HepG2 (cell line): ENCODE results near the gene KCNG4. TPM values are rescaled to one million over a fixed set of nuclear protein-coding genes. Genes with fewer than 3 reads are reported as not detected.

ENCODE experiments used
- ATAC-seq: fragments of 200-7000 bp; cut with Tn5 transposase; 3 replicates; pipeline ENCODE4 v1.9.1; 2020; ENCODE audit warnings: mild to moderate bottlenecking, moderate library complexity
- BruUV-seq: library from RNA; stranded (reverse); fragments of 400-500 nt; replicated peaks from 2 replicates; lab custom pipeline; 2021; lab: Mats Ljungman, UMichigan
- CTCF ChIA-PET: fragments of 300-600 bp; formaldehyde crosslinking; extraction: SDS; loops from one replicate; lab custom pipeline; 2021; ENCODE audit warnings: low total read pairs, inconsistent platforms, low intra/inter-chr PET ratio; lab: Yijun Ruan, JAX
- POLR2A ChIA-PET: fragments of 350-600 bp; sonication (Branson Sonifier 250); formaldehyde crosslinking; loops from one replicate; lab custom pipeline; 2020; ENCODE audit warnings: antibody characterized with exemption, inconsistent platforms; lab: Yijun Ruan, JAX
- DNase-seq: peaks from one replicate; pipeline ENCODE4 v3.0.0-alpha.2; 2015; ENCODE audit warnings: low spot score
- FAIRE-seq: peaks from 3 replicates; lab custom pipeline; 2011; peaks lifted over from hg19 to GRCh38; lab: Jason Lieb, UNC
- H2AFZ ChIP-seq: one replicate; pipeline ENCODE4 v1.6.1; 2011; ENCODE audit warnings: low read length, inconsistent platforms
- H3K27ac ChIP-seq: fragments of 300-600 bp; 3 replicates; pipeline ENCODE4 v1.8.0; 2011; ENCODE audit warnings: mixed run types, mild to moderate bottlenecking, mixed read lengths, low read length, inconsistent platforms; ENCODE audit not compliant: insufficient read depth; ENCODE audit errors: extremely low read length
- H3K27me3 ChIP-seq, 2 experiments: fragments of 200-600 bp in 1 of 2; 2 replicates in 1 of 2; 3 replicates in 1 of 2; pipeline versions ENCODE4 v1.6.0 to v1.8.0; 2011; ENCODE audit warnings: low read length in 2 of 2, mild to moderate bottlenecking in 2 of 2, moderate library complexity in 2 of 2, inconsistent platforms in 1 of 2; ENCODE audit not compliant: insufficient read depth in 2 of 2, control insufficient read depth in 1 of 2
- H3K36me3 ChIP-seq, 2 experiments: fragments of 200-600 bp in 1 of 2; replicated peaks in 1 of 2; 2 replicates in 1 of 2; 3 replicates in 1 of 2; pipeline versions ENCODE4 v1.5.1 to v1.8.0; 2011; ENCODE audit warnings: low read length in 2 of 2, inconsistent platforms in 1 of 2; ENCODE audit not compliant: insufficient read depth in 2 of 2, control insufficient read depth in 1 of 2
- H3K4me1 ChIP-seq: 2 replicates; pipeline ENCODE4 v1.5.1; 2012; ENCODE audit warnings: low read length, inconsistent platforms; ENCODE audit not compliant: insufficient read depth
- H3K4me2 ChIP-seq: 2 replicates; pipeline ENCODE4 v1.6.0; 2011; ENCODE audit warnings: low read depth, low read length, inconsistent platforms
- H3K4me3 ChIP-seq, 3 experiments: fragments of 200-600 bp in 1 of 3; sonication (generic), shearing (Covaris generic) in 1 of 3; replicated peaks in 1 of 3; 2 replicates each; pipeline ENCODE4 v1.5.1; 2011 to 2016; ENCODE audit warnings: low read length in 3 of 3, inconsistent platforms in 2 of 3, low read depth in 2 of 3, mild to moderate bottlenecking in 2 of 3, control low read depth in 1 of 3, mixed read lengths in 1 of 3; ENCODE audit not compliant: insufficient read depth in 1 of 3
- H3K79me2 ChIP-seq: one replicate; pipeline ENCODE4 v1.6.1; 2011; ENCODE audit warnings: low read length, inconsistent platforms; ENCODE audit not compliant: insufficient read depth
- H3K9ac ChIP-seq: 2 replicates; pipeline ENCODE4 v1.6.0; 2011; ENCODE audit warnings: mild to moderate bottlenecking, low read depth, low read length, inconsistent platforms; ENCODE audit not compliant: insufficient read depth
- H3K9me3 ChIP-seq: 2 replicates; pipeline ENCODE4 v1.5.1; 2012; ENCODE audit warnings: mild to moderate bottlenecking, low read length
- H4K20me1 ChIP-seq: 2 replicates; pipeline ENCODE4 v1.6.0; 2011; ENCODE audit warnings: inconsistent platforms, mild to moderate bottlenecking, low read length, moderate library complexity; ENCODE audit not compliant: insufficient read depth
- ARID2 ChIP-seq: sonication (generic); formaldehyde crosslinking; IDR thresholded peaks from 2 replicates; pipeline ENCODE4 v1.8.1; 2022; ENCODE audit warnings: mild to moderate bottlenecking, missing genetic modification reagents, borderline replicate concordance
- DDIT3 ChIP-seq: sonication (generic); formaldehyde crosslinking; IDR thresholded peaks from 2 replicates; pipeline ENCODE4 v1.4.0; 2020; ENCODE audit warnings: mild to moderate bottlenecking, missing genetic modification reagents
- FOXA1 ChIP-seq, 2 experiments: fragments of 450-650 bp in 1 of 2; sonication (generic) in 1 of 2; formaldehyde crosslinking in 1 of 2; IDR thresholded peaks; 2 replicates each; pipeline versions ENCODE4 v1.4.0 to v1.6.1; 2016 to 2020; ENCODE audit warnings: missing genetic modification reagents in 1 of 2
- HHEX ChIP-seq: IDR thresholded peaks from 2 replicates; pipeline ENCODE4 v1.6.1; 2016; ENCODE audit warnings: control low read depth
- IRF1 ChIP-seq: sonication (generic); formaldehyde crosslinking; IDR thresholded peaks from 2 replicates; pipeline ENCODE4 v1.4.0; 2020; ENCODE audit warnings: low read depth, mild to moderate bottlenecking, missing genetic modification reagents
- KDM4B ChIP-seq: sonication (generic); formaldehyde crosslinking; IDR thresholded peaks from 2 replicates; pipeline ENCODE4 v1.4.0; 2020; ENCODE audit warnings: missing genetic modification reagents
- KLF13 ChIP-seq: sonication (generic); formaldehyde crosslinking; IDR thresholded peaks from 2 replicates; pipeline ENCODE4 v1.4.0; 2020; ENCODE audit warnings: mild to moderate bottlenecking, missing genetic modification reagents
- SNAPC2 ChIP-seq: sonication (generic); formaldehyde crosslinking; IDR thresholded peaks from 2 replicates; pipeline ENCODE4 v1.8.1; 2022; ENCODE audit warnings: mild to moderate bottlenecking, missing genetic modification reagents
- TFDP1 ChIP-seq: IDR thresholded peaks from 2 replicates; pipeline ENCODE4 v1.6.1; 2016; ENCODE audit warnings: missing compliant biosample characterization, missing genetic modification reagents, borderline replicate concordance
- ZBTB44 ChIP-seq: sonication (generic); formaldehyde crosslinking; IDR thresholded peaks from 2 replicates; pipeline ENCODE4 v1.4.0; 2020; ENCODE audit warnings: missing genetic modification reagents
- ZBTB49 ChIP-seq: sonication (generic); formaldehyde crosslinking; IDR thresholded peaks from 2 replicates; pipeline ENCODE4 v1.4.0; 2020; ENCODE audit warnings: missing genetic modification reagents, borderline replicate concordance
- ZC3H4 ChIP-seq: sonication (generic); formaldehyde crosslinking; IDR thresholded peaks from 2 replicates; pipeline ENCODE4 v1.4.0; 2020; ENCODE audit warnings: missing genetic modification reagents, borderline replicate concordance
- ZKSCAN8 ChIP-seq: IDR thresholded peaks from 2 replicates; pipeline ENCODE4 v1.6.1; 2016; ENCODE audit warnings: borderline replicate concordance, missing genetic modification reagents, missing compliant biosample characterization
- ZNF234 ChIP-seq: sonication (generic); formaldehyde crosslinking; conservative IDR thresholded peaks from 2 replicates; pipeline ENCODE4 v1.5.1; 2020; ENCODE audit warnings: mild to moderate bottlenecking, missing genetic modification reagents
- ZNF317 ChIP-seq: sonication (generic); formaldehyde crosslinking; IDR thresholded peaks from 2 replicates; pipeline ENCODE4 v1.5.0; 2020; ENCODE audit warnings: mild to moderate bottlenecking, missing genetic modification reagents
- ZNF720 ChIP-seq: sonication (generic); formaldehyde crosslinking; IDR thresholded peaks from 2 replicates; pipeline ENCODE4 v1.4.0; 2020; ENCODE audit warnings: missing genetic modification reagents
- WGBS: methylation state at CpG from one replicate; pipeline ENCODE4 v1.1.6; 2017; ENCODE audit warnings: low lambda C conversion rate; 5-methylcytosine and 5-hydroxymethylcytosine counted together
- in situ Hi-C: cut with HindIII; loops from 2 replicates; pipeline ENCODE4 v1.10.0; 2017; ENCODE audit warnings: low pct_unique_long_range_greater_than_20kb; ENCODE audit not compliant: extremely low pct_ligation_motif_present
- intact Hi-C: fragments of 100-400 bp; cut with micrococcal nuclease; formaldehyde crosslinking; loops from one replicate; pipeline ENCODE4 v1.10.0; 2022; ENCODE audit not compliant: unreplicated experiment
- polyA plus RNA-seq, 8 experiments: library from polyadenylated mRNA; depleted of rRNA in 3 of 8; stranded (reverse) in 7 of 8; unstranded in 1 of 8; fragments of >200 nt; fragmentation: Illumina TruSeq in 4 of 8; extraction: Trizol in 4 of 8; gene quantifications; 2 replicates each; pipeline versions ENCODE4 v1.2.1 to v1.2.3, GENCODE V29; 2011 to 2016; ENCODE audit warnings: low read depth in 4 of 8, missing spikeins in 1 of 8, mixed read lengths in 1 of 8; ENCODE audit not compliant: insufficient read depth in 1 of 8
- total RNA-seq, 5 experiments: library from RNA; depleted of rRNA; stranded (reverse); fragments of >200 nt; fragmentation: Illumina TruSeq; extraction: Trizol; gene quantifications; 2 replicates each; pipeline ENCODE4 v1.2.3, GENCODE V29; 2016; ENCODE audit warnings: low read depth in 1 of 5

KCNG4 gene
- total and polyA plus RNA-seq, 2 of the 13 experiments (the other 11 are each of a cell fraction or from before 2014, with no cell fraction given) = not detected

GRCh38 chr16:84196727-84197394 lies 43.0 kb downstream of the KCNG4 start (continued):
- TF ChIP-seq ZBTB44 (CRISPR knock-in tag) = no peak
- TF ChIP-seq FOXA1 (IDR thresholded peaks at IDR 0.05) = no peak
- no peak for TF ChIP-seq FOXA1 (CRISPR knock-in tag; IDR thresholded peaks at IDR 0.05)
- TF ChIP-seq ZNF720 (CRISPR knock-in tag) = no peak
- no peak for TF ChIP-seq ZNF234 (CRISPR knock-in tag)

GRCh38 chr16:84196101-84196500 lies 43.7 kb downstream of the KCNG4 start:
- FAIRE-seq = no peak
- TF ChIP-seq ZKSCAN8 (CRISPR knock-in tag) (no peak), TFDP1 (CRISPR knock-in tag) (no peak), ARID2 (CRISPR knock-in tag) (no peak), ZC3H4 (CRISPR knock-in tag) (no peak), IRF1 (CRISPR knock-in tag) (no peak), KLF13 (CRISPR knock-in tag) (no peak), DDIT3 (CRISPR knock-in tag) (no peak), KDM4B (CRISPR knock-in tag) (no peak), ZNF317 (no peak), HHEX (CRISPR knock-in tag) (no peak), ZBTB49 (CRISPR knock-in tag) (no peak), SNAPC2 (CRISPR knock-in tag) (no peak)

More at GRCh38 chr16:84196101-84196500, 43.7 kb downstream of the KCNG4 start:
- H3K27ac ChIP-seq = no peak overlapping the region
- ATAC-seq (peak; percentile 15), DNase-seq (no peak)
- no peaks in the 10 kb centered on the region for H3K79me2 ChIP-seq
- in situ Hi-C loops (loop anchor here (25.0 kb wide), 1 partner anchor 234 kb away; the partner anchor contains the start of genes NECAB2 and OSGIN1), intact Hi-C loops (loop anchor here (5.0 kb wide), 1 partner anchor 534 kb away; no protein-coding TSS in a partner anchor)
- H3K9ac ChIP-seq = no peak overlapping the region
- ChIA-PET POLR2A (no interaction called here), CTCF (no interaction called here)
- no peak overlapping the region for H3K4me2 ChIP-seq
- H4K20me1 ChIP-seq = no peaks in the 10 kb centered on the region
- H3K9me3 ChIP-seq = no peaks in the 10 kb centered on the region
- BruUV-seq = no TSS peak
- peaks cover 25 to 81% of the 10 kb centered on the region in 2 experiments; a peak in 4 of 5 replicates for H3K27me3 ChIP-seq
- H2AFZ ChIP-seq = no peak overlapping the region
- no peaks in the 10 kb centered on the region for H3K4me1 ChIP-seq
- WGBS = 52% methylated on average over 13 of the region's 16 CpGs
- no peaks in the 10 kb centered on the region for H3K36me3 ChIP-seq
- no peak overlapping the region for H3K4me3 ChIP-seq
